GM23248 (cell line): ENCODE measurements around the gene INO80. TPM values are rescaled to one million over a fixed set of nuclear protein-coding genes. Genes with fewer than 3 reads are reported as not detected.

Experiments
- DNase-seq: peaks from one replicate; pipeline ENCODE4 v3.0.0-alpha.2; 2015
- H2AFZ ChIP-seq: fragments of 200-600 bp; sonication (generic); 2 replicates; pipeline ENCODE4 v1.6.1; 2016; ENCODE audit warnings: antibody characterized with exemption
- H3F3A ChIP-seq: fragments of 200-600 bp; sonication (generic); 2 replicates; pipeline ENCODE4 v1.6.1; 2016; ENCODE audit warnings: mild to moderate bottlenecking, antibody characterized with exemption, mixed run types; ENCODE audit not compliant: insufficient read depth
- H3K27ac ChIP-seq: fragments of 200-600 bp; sonication (generic); 2 replicates; pipeline ENCODE4 v1.5.1; 2016; ENCODE audit warnings: mild to moderate bottlenecking
- H3K27me3 ChIP-seq: fragments of 200-600 bp; sonication (generic); replicated peaks from 2 replicates; pipeline ENCODE4 v1.6.1; 2016; ENCODE audit warnings: mild to moderate bottlenecking; ENCODE audit not compliant: insufficient read depth
- H3K36me3 ChIP-seq: fragments of 200-600 bp; sonication (generic); 2 replicates; pipeline ENCODE4 v1.6.1; 2016; ENCODE audit warnings: low read depth, mild to moderate bottlenecking
- H3K4me1 ChIP-seq: fragments of 200-600 bp; sonication (generic); 2 replicates; pipeline ENCODE4 v1.6.1; 2016; ENCODE audit warnings: mild to moderate bottlenecking; ENCODE audit not compliant: insufficient read depth
- H3K4me2 ChIP-seq: fragments of 200-600 bp; sonication (generic); one replicate; pipeline ENCODE4 v1.6.1; 2016; ENCODE audit warnings: mild to moderate bottlenecking; ENCODE audit not compliant: unreplicated experiment
- H3K4me3 ChIP-seq: fragments of 200-600 bp; sonication (generic); 2 replicates; pipeline ENCODE4 v1.5.1; 2016; ENCODE audit warnings: mild to moderate bottlenecking
- H3K79me2 ChIP-seq: fragments of 200-600 bp; sonication (generic); 2 replicates; pipeline ENCODE4 v1.6.1; 2016; ENCODE audit warnings: mild to moderate bottlenecking; ENCODE audit not compliant: insufficient read depth
- H3K9ac ChIP-seq: fragments of 200-600 bp; sonication (generic); 2 replicates; pipeline ENCODE4 v1.6.1; 2016; ENCODE audit warnings: mild to moderate bottlenecking
- H3K9me2 ChIP-seq: fragments of 200-600 bp; sonication (generic); 2 replicates; pipeline ENCODE4 v1.6.1; 2016; ENCODE audit warnings: mixed run types, mild to moderate bottlenecking, moderate library complexity; ENCODE audit not compliant: insufficient read depth
- H3K9me3 ChIP-seq: fragments of 200-600 bp; sonication (generic); one replicate; pipeline ENCODE4 v1.6.1; 2017; ENCODE audit warnings: low read depth
- H4K20me1 ChIP-seq: fragments of 200-600 bp; sonication (generic); 2 replicates; pipeline ENCODE4 v1.6.0; 2016; ENCODE audit not compliant: insufficient read depth
- EZH2 ChIP-seq: fragments of 200-600 bp; sonication (generic); IDR thresholded peaks from 2 replicates; pipeline ENCODE4 v1.6.1; 2018; ENCODE audit warnings: antibody characterized with exemption, mild to moderate bottlenecking; ENCODE audit not compliant: insufficient read depth, poor library complexity, severe bottlenecking
- EZH2phosphoT487 ChIP-seq: fragments of 200-600 bp; sonication (generic); IDR thresholded peaks from 2 replicates; pipeline ENCODE4 v1.6.1; 2018; ENCODE audit warnings: antibody characterized with exemption, moderate library complexity, mild to moderate bottlenecking, low read depth; ENCODE audit not compliant: insufficient read depth
- WGBS, 2 experiments: methylation state at CpG; one replicate each; pipeline ENCODE4 v1.1.6; 2015 to 2017; ENCODE audit warnings: low lambda C conversion rate in 2 of 2, low coverage in 1 of 2; ENCODE audit errors: missing lambda C conversion rate in 2 of 2; 5-methylcytosine and 5-hydroxymethylcytosine counted together
- in situ Hi-C: fragments of 300-500 bp; cut with MboI; formaldehyde crosslinking; loops from 2 replicates; pipeline ENCODE4 v1.15.0; 2020
- polyA plus RNA-seq: library from polyadenylated mRNA; unstranded; fragments of >200 nt; fragmentation: Nextera tagmentation; extraction: Ambion mirVana; gene quantifications from 2 replicates; pipeline ENCODE4 v1.2.1, GENCODE V29; 2016
- total RNA-seq: library from RNA; depleted of rRNA; stranded (reverse); fragments of >200 nt; shearing (Covaris generic); gene quantifications from 2 replicates; pipeline ENCODE4 v1.2.3, GENCODE V29; 2014; rRNA removed

Gene INO80, protein sequence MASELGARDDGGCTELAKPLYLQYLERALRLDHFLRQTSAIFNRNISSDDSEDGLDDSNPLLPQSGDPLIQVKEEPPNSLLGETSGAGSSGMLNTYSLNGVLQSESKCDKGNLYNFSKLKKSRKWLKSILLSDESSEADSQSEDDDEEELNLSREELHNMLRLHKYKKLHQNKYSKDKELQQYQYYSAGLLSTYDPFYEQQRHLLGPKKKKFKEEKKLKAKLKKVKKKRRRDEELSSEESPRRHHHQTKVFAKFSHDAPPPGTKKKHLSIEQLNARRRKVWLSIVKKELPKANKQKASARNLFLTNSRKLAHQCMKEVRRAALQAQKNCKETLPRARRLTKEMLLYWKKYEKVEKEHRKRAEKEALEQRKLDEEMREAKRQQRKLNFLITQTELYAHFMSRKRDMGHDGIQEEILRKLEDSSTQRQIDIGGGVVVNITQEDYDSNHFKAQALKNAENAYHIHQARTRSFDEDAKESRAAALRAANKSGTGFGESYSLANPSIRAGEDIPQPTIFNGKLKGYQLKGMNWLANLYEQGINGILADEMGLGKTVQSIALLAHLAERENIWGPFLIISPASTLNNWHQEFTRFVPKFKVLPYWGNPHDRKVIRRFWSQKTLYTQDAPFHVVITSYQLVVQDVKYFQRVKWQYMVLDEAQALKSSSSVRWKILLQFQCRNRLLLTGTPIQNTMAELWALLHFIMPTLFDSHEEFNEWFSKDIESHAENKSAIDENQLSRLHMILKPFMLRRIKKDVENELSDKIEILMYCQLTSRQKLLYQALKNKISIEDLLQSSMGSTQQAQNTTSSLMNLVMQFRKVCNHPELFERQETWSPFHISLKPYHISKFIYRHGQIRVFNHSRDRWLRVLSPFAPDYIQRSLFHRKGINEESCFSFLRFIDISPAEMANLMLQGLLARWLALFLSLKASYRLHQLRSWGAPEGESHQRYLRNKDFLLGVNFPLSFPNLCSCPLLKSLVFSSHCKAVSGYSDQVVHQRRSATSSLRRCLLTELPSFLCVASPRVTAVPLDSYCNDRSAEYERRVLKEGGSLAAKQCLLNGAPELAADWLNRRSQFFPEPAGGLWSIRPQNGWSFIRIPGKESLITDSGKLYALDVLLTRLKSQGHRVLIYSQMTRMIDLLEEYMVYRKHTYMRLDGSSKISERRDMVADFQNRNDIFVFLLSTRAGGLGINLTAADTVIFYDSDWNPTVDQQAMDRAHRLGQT (N-terminal part only)
- total RNA-seq, result 25.9 and 40.0 TPM in 2 replicates
- 4.6 and 5.3 TPM in 2 replicates for polyA plus RNA-seq

DNA sequence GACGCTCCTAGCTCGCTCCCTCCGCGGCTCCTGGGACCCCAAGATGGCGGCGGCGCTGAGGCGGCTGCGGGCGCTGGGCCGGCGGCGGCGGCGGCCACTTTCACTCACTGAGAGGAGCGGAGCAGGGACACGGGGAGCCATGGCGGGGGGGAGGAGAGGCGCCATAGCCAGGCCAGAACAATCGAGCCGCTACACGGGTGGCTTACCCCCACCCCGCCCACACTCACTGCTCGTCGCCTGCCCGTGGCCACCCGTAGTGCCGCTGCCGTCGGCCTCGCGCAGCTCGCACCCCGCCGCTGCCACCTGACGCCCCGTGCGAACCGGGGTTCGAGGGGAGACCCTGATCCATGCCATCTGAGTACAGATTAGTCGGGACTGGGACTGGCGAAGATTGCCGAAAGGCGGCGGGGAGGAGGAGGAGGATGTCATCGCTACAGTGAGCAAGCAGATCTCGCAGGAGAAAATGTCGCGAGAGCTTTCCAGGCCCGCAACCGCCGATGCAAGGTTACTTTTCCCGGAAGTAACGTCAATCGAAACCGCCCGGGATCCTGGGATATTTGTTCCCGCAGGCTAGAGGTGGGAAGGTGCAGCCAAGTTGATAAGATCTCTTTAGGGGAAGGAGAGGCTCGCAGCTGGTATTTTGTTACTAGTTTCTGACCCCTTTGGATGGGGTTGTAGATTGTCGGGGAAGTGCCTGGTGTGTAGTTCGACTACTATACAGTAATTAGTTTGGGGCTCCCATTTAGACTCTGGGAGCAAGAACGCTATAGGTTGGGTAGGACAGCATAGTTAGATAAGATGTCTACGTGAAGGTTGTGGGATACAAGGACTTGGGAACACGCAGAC lies at the start of gene INO80:
INO80 (minus strand) TSS at position 165 of the 846 bp plus-strand sequence. CDS start 19,970 bp downstream, outside the sequence.
- Histone ChIP-seq H3K9ac (peak within 1 kb of the TSS; percentile 96), H3K27me3 (no peaks in the 10 kb centered on the region), H4K20me1 (no peaks in the 10 kb centered on the region), H3F3A (no peaks in the 10 kb centered on the region), H3K9me3 (no peaks in the 10 kb centered on the region), H2AFZ (peak within 1 kb of the TSS; percentile 96), H3K79me2 (peaks cover 51% of the 10 kb centered on the region), H3K4me2 (peak within 1 kb of the TSS; percentile 99), H3K36me3 (no peaks in the 10 kb centered on the region), H3K27ac (peak within 1 kb of the TSS; percentile 96), H3K4me3 (peak within 1 kb of the TSS; percentile 87), H3K4me1 (peaks cover 8% of the 10 kb centered on the region; the same call in 1 of the 2 replicates), H3K9me2 (no peaks in the 10 kb centered on the region)
- in situ Hi-C loops, result no loop called here
- 1% methylated on average over 39 to 58 of the region's 64 CpGs for whole genome bisulfite sequencing, 2 experiments
- no peak for TF ChIP-seq EZH2
- no peak for TF ChIP-seq EZH2phosphoT487
- peak; percentile 98 for DNase-seq

DNA sequence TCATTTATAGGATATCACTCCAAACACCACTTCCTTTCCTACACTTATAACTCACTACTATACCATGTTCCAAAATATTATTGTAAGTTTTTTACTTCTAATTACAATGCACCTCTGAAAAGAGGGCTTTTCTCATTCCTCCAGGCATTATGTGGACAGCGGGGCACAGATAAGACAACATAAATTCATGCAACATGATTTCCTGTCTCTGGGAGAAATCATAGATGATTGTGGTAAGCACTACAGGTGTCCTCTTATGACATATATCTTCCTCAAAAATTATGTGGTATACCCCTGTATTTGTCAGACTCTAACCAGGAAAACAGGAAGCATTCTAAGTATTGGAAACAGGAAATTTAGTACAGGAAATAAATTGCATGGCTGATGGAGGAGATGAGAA lies 45.7 kb upstream of the INO80 start:
- no peak for TF ChIP-seq EZH2phosphoT487
- no peak for TF ChIP-seq EZH2
- peaks cover 14% of the 10 kb centered on the region for H3K4me1 ChIP-seq
- peaks cover 9% of the 10 kb centered on the region; the same call in 1 of the 2 replicates for H3F3A ChIP-seq
- WGBS, 2 experiments, result 75 to 87% methylated on average over 1 of the region's 1 CpG
- in situ Hi-C loops, result no loop called here
- peak overlapping the region; percentile 15; the same call in 1 of the 2 replicates for H3K9ac ChIP-seq
- peak overlapping the region; percentile 29; the same call in 1 of the 2 replicates for H2AFZ ChIP-seq
- peak; percentile 3 for DNase-seq
- no peak overlapping the region for H3K4me2 ChIP-seq
- no peak overlapping the region for H3K4me3 ChIP-seq
- no peaks in the 10 kb centered on the region for H3K9me3 ChIP-seq
- no peaks in the 10 kb centered on the region for H3K9me2 ChIP-seq
- no peaks in the 10 kb centered on the region for H4K20me1 ChIP-seq
- H3K79me2 ChIP-seq, result no peaks in the 10 kb centered on the region
- peak overlapping the region; percentile 43 for H3K27ac ChIP-seq
- H3K27me3 ChIP-seq, result no peaks in the 10 kb centered on the region
- H3K36me3 ChIP-seq, result no peaks in the 10 kb centered on the region

DNA sequence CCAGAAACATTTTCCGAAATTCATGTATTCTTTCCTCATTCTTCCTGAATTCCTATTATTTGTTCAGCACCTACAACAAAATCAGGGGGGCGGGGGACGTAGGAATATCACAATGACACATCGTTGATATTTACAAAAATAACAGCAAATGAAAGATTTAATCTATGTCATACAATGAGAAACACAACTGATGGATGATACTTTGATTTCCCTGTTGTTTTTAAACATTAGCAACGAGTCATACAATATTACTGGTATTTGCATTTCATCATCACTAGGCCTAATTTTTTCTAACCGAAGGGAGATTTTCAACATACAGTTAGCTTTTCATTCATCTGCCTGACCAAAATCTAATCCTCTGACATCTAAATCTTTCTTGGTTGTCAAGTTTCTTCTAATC lies 45.3 kb upstream of the INO80 start:
- no peaks in the 10 kb centered on the region for H3K9me2 ChIP-seq
- H3K9me3 ChIP-seq, result no peaks in the 10 kb centered on the region
- TF ChIP-seq EZH2 (no peak), EZH2phosphoT487 (no peak)
- peaks cover 9% of the 10 kb centered on the region; the same call in 1 of the 2 replicates for H3F3A ChIP-seq
- H3K9ac ChIP-seq, result peak overlapping the region; percentile 15; the same call in 1 of the 2 replicates
- H3K4me3 ChIP-seq, result no peak overlapping the region
- no peaks in the 10 kb centered on the region for H3K36me3 ChIP-seq
- DNase-seq, result peak; percentile 46
- in situ Hi-C loops, result no loop called here
- peak overlapping the region; percentile 60 for H3K4me2 ChIP-seq
- no peaks in the 10 kb centered on the region for H4K20me1 ChIP-seq
- no peaks in the 10 kb centered on the region for H3K27me3 ChIP-seq
- peak overlapping the region; percentile 43 for H3K27ac ChIP-seq
- H3K4me1 ChIP-seq, result peaks cover 14% of the 10 kb centered on the region
- no peaks in the 10 kb centered on the region for H3K79me2 ChIP-seq
- WGBS, 2 experiments, result 64 to 65% methylated on average over 6 of the region's 6 CpGs
- H2AFZ ChIP-seq, result peak overlapping the region; percentile 29; the same call in 1 of the 2 replicates
